Gastroesophageal sphincter (tissue), 3 donors: ENCODE measurements around the gene CNTRL.

Source experiments
- POLR2A ChIP-seq, 2 donors: fragments of 450-650 bp; IDR thresholded peaks; one replicate each; pipeline ENCODE4 v1.6.1; 2017; ENCODE audit warnings: antibody characterized with exemption in 2 of 2, mild to moderate bottlenecking in 2 of 2, moderate library complexity in 1 of 2
- TF ChIP-seq, protein P1 (sequence below), 4 experiments: fragments of 200-600 bp in 2 of 4; fragments of 450-650 bp in 2 of 4; sonication (generic) in 1 of 4; IDR thresholded peaks; one replicate each; pipeline ENCODE4 v1.5.1; 2017 to 2019; ENCODE audit warnings: antibody characterized with exemption in 4 of 4, mild to moderate bottlenecking in 2 of 4, moderate library complexity in 2 of 4

DNA sequence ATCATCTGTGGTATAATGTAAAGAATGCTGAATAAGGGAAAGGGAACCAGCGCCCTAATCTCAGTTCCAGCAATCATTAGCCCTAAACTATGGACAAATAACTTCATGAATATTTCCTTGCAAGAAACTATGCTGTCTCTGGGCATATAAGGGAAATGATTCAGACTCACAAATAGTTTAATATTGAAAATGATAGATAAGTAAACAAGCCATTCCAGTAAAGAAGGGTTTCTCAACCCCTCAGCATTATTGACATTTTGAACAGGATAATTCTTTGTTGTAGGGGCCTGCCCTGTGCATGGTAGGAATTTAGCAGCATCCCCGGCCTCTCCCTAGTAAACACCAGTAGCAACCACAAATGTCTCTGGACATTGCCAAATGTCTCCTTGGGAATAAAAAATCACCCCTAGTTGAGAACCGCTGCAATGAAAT, 48.5 kb upstream of the CNTRL start:
- TF ChIP-seq, protein P1, sequence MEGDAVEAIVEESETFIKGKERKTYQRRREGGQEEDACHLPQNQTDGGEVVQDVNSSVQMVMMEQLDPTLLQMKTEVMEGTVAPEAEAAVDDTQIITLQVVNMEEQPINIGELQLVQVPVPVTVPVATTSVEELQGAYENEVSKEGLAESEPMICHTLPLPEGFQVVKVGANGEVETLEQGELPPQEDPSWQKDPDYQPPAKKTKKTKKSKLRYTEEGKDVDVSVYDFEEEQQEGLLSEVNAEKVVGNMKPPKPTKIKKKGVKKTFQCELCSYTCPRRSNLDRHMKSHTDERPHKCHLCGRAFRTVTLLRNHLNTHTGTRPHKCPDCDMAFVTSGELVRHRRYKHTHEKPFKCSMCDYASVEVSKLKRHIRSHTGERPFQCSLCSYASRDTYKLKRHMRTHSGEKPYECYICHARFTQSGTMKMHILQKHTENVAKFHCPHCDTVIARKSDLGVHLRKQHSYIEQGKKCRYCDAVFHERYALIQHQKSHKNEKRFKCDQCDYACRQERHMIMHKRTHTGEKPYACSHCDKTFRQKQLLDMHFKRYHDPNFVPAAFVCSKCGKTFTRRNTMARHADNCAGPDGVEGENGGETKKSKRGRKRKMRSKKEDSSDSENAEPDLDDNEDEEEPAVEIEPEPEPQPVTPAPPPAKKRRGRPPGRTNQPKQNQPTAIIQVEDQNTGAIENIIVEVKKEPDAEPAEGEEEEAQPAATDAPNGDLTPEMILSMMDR (IDR thresholded peaks at IDR 0.05) = no peak
- TF ChIP-seq POLR2A (IDR thresholded peaks at IDR 0.05) = no peak
